ENCODE measurements around the gene CFHR3. TPM values are rescaled to one million over a fixed set of nuclear protein-coding genes. Genes with fewer than 3 reads are reported as not detected.
"Not testable (repeated sequence)": the region's sequence is repeated elsewhere in the genome, so short reads cannot be mapped to it uniquely, and the experiment has no call there.

Gene CFHR3
- total and polyA plus RNA-seq, 9 of the 15 experiments (the other 6 are each of a cell fraction or from before 2014, with no cell fraction given), result 0.14 to 0.47 (median 0.24) TPM

GRCh38 chr1:196827860-196828259, 53.2 kb downstream of the CFHR3 start:
- in situ Hi-C loops (cut with MboI); H3K4me2 ChIP-seq (ENCODE audit: insufficient read depth, low read length); H3K9ac ChIP-seq (ENCODE audit: insufficient read depth in 1 of 2, low read depth in 2 of 2, low read length in 2 of 2); H3K27me3 ChIP-seq (ENCODE audit: control insufficient read depth in 2 of 2, insufficient read depth in 2 of 2, low read length in 2 of 2); BruUV-seq (replicated peaks); H3K4me1 ChIP-seq (replicated peaks in 1 of 2; ENCODE audit: control insufficient read depth in 2 of 2, insufficient read depth in 2 of 2, low read length in 2 of 2); ATAC-seq; H3K79me2 ChIP-seq (ENCODE audit: control insufficient read depth, insufficient read depth, low read length); H3K36me3 ChIP-seq (ENCODE audit: control insufficient read depth, insufficient read depth, low read length); intact Hi-C loops (cut with micrococcal nuclease); POLR2A ChIA-PET; H3K4me3 ChIP-seq; H3K27ac ChIP-seq (ENCODE audit: extremely low read depth, low read depth, low read length); H3K9me3 ChIP-seq (replicated peaks; ENCODE audit: control insufficient read depth, insufficient read depth, low read depth, low read length); H3K9me1 ChIP-seq (ENCODE audit: control insufficient read depth, insufficient read depth, low read length); H2AFZ ChIP-seq (ENCODE audit: low read depth, low read length); H4K20me1 ChIP-seq (replicated peaks; ENCODE audit: control insufficient read depth, insufficient read depth, low read length); CTCF ChIA-PET (ENCODE audit: low intra/inter-chr PET ratio); FAIRE-seq: not testable (repeated sequence)
- no CpG with 5 or more reads among the region's 4 CpGs for WGBS (ENCODE audit: insufficient coverage, low coverage, missing lambda C conversion rate)
- peak in 1 of 4 experiments; percentile 3 for DNase-seq (ENCODE audit: extremely low read depth in 1 of 4, low spot score in 3 of 4)

Other genes starting within 250 kb of the CFHR3 start
- 0.49 and 0.59 TPM in 2 replicates for gene KCNT2, start 166.4 kb upstream of the CFHR3 start, total RNA-seq (2014; rRNA removed)
- gene KCNT2, start 166.4 kb upstream of the CFHR3 start, total RNA-seq (2014; rRNA removed; fragmentation: Illumina TruSeq; extraction: Trizol), result 0.35 and 0.73 TPM in 2 replicates
- gene KCNT2, start 166.4 kb upstream of the CFHR3 start, total RNA-seq (2015; rRNA removed; fragmentation: Illumina TruSeq; extraction: Trizol), result 0.26 and 0.58 TPM in 2 replicates
- 0.33 and 0.49 TPM in 2 replicates for gene KCNT2, start 166.4 kb upstream of the CFHR3 start, total RNA-seq (2021)
- 0.18 and 0.42 TPM in 2 replicates for gene KCNT2, start 166.4 kb upstream of the CFHR3 start, polyA plus RNA-seq (2011; rRNA removed)
- gene KCNT2, start 166.4 kb upstream of the CFHR3 start, polyA plus RNA-seq (2014; fragmentation: Illumina TruSeq; extraction: Trizol), result 0.19 and 0.24 TPM in 2 replicates
- under 1 TPM; 0.13 to 0.28 TPM for gene KCNT2, start 166.4 kb upstream of the CFHR3 start, polyA plus RNA-seq (2014; fragmentation: Nextera tagmentation; extraction: Ambion mirVana)
- gene KCNT2, start 166.4 kb upstream of the CFHR3 start, polyA plus RNA-seq (2014; rRNA removed), result 0.16 and 0.19 TPM in 2 replicates
- gene CFH, start 122.8 kb upstream of the CFHR3 start, total RNA-seq (2014; rRNA removed), result 31.6 and 31.8 TPM in 2 replicates
- gene CFH, start 122.8 kb upstream of the CFHR3 start, total RNA-seq (2014; rRNA removed; fragmentation: Illumina TruSeq; extraction: Trizol), result 69.0 and 72.2 TPM in 2 replicates
- gene CFH, start 122.8 kb upstream of the CFHR3 start, total RNA-seq (2015; rRNA removed; fragmentation: Illumina TruSeq; extraction: Trizol), result 88.6 and 96.1 TPM in 2 replicates
- 40.8 and 46.6 TPM in 2 replicates for gene CFH, start 122.8 kb upstream of the CFHR3 start, total RNA-seq (2021)
- gene CFH, start 122.8 kb upstream of the CFHR3 start, polyA plus RNA-seq (2011; rRNA removed), result 106 and 107 TPM in 2 replicates
- gene CFH, start 122.8 kb upstream of the CFHR3 start, polyA plus RNA-seq (2014; fragmentation: Illumina TruSeq; extraction: Trizol), result 41.6 and 48.3 TPM in 2 replicates
- 10 to 100 TPM; 45.6 to 58.8 TPM for gene CFH, start 122.8 kb upstream of the CFHR3 start, polyA plus RNA-seq (2014; fragmentation: Nextera tagmentation; extraction: Ambion mirVana)
- gene CFH, start 122.8 kb upstream of the CFHR3 start, polyA plus RNA-seq (2014; rRNA removed), result 47.0 and 50.7 TPM in 2 replicates
- gene CFHR1, start 44.9 kb downstream of the CFHR3 start, total RNA-seq (2014; rRNA removed), result not detected in 2 replicates
- gene CFHR1, start 44.9 kb downstream of the CFHR3 start, total RNA-seq (2014; rRNA removed; fragmentation: Illumina TruSeq; extraction: Trizol), result 0.16 TPM in 1 of 2 replicates, not detected in the other
- not detected in 2 replicates for gene CFHR1, start 44.9 kb downstream of the CFHR3 start, total RNA-seq (2015; rRNA removed; fragmentation: Illumina TruSeq; extraction: Trizol)
- gene CFHR1, start 44.9 kb downstream of the CFHR3 start, total RNA-seq (2021), result 0.18 TPM in 1 of 2 replicates, not detected in the other
- gene CFHR1, start 44.9 kb downstream of the CFHR3 start, polyA plus RNA-seq (2011; rRNA removed), result 0.05 TPM in 1 of 2 replicates, not detected in the other
- gene CFHR1, start 44.9 kb downstream of the CFHR3 start, polyA plus RNA-seq (2014; fragmentation: Illumina TruSeq; extraction: Trizol), result not detected in 2 replicates
- under 1 TPM; 0.17 to 0.29 TPM for gene CFHR1, start 44.9 kb downstream of the CFHR3 start, polyA plus RNA-seq (2014; fragmentation: Nextera tagmentation; extraction: Ambion mirVana)
- gene CFHR1, start 44.9 kb downstream of the CFHR3 start, polyA plus RNA-seq (2014; rRNA removed), result not detected in 2 replicates
- gene CFHR4, start 113.2 kb downstream of the CFHR3 start, total RNA-seq (2014; rRNA removed), result not detected in 2 replicates
- gene CFHR4, start 113.2 kb downstream of the CFHR3 start, total RNA-seq (2014; rRNA removed; fragmentation: Illumina TruSeq; extraction: Trizol), result not detected in 2 replicates
- gene CFHR4, start 113.2 kb downstream of the CFHR3 start, total RNA-seq (2015; rRNA removed; fragmentation: Illumina TruSeq; extraction: Trizol), result not detected in 2 replicates
- not detected in 2 replicates for gene CFHR4, start 113.2 kb downstream of the CFHR3 start, total RNA-seq (2021)
- gene CFHR4, start 113.2 kb downstream of the CFHR3 start, polyA plus RNA-seq (2011; rRNA removed), result not detected in 2 replicates
- not detected in 2 replicates for gene CFHR4, start 113.2 kb downstream of the CFHR3 start, polyA plus RNA-seq (2014; fragmentation: Illumina TruSeq; extraction: Trizol)
- under 1 TPM; 0.04 to 0.13 TPM for gene CFHR4, start 113.2 kb downstream of the CFHR3 start, polyA plus RNA-seq (2014; fragmentation: Nextera tagmentation; extraction: Ambion mirVana)
- not detected in 2 replicates for gene CFHR4, start 113.2 kb downstream of the CFHR3 start, polyA plus RNA-seq (2014; rRNA removed)
- gene CFHR2, start 168.9 kb downstream of the CFHR3 start, total RNA-seq (2014; rRNA removed), result not detected in 2 replicates
- gene CFHR2, start 168.9 kb downstream of the CFHR3 start, total RNA-seq (2014; rRNA removed; fragmentation: Illumina TruSeq; extraction: Trizol), result not detected in 2 replicates
- gene CFHR2, start 168.9 kb downstream of the CFHR3 start, total RNA-seq (2015; rRNA removed; fragmentation: Illumina TruSeq; extraction: Trizol), result not detected in 2 replicates
- not detected in 2 replicates for gene CFHR2, start 168.9 kb downstream of the CFHR3 start, total RNA-seq (2021)
- gene CFHR2, start 168.9 kb downstream of the CFHR3 start, polyA plus RNA-seq (2011; rRNA removed), result not detected in 2 replicates
- gene CFHR2, start 168.9 kb downstream of the CFHR3 start, polyA plus RNA-seq (2014; fragmentation: Illumina TruSeq; extraction: Trizol), result not detected in 2 replicates
- not detected for gene CFHR2, start 168.9 kb downstream of the CFHR3 start, polyA plus RNA-seq (2014; fragmentation: Nextera tagmentation; extraction: Ambion mirVana)
- gene CFHR2, start 168.9 kb downstream of the CFHR3 start, polyA plus RNA-seq (2014; rRNA removed), result not detected in 2 replicates
- gene CFHR5, start 202.7 kb downstream of the CFHR3 start, total RNA-seq (2014; rRNA removed), result not detected in 2 replicates
- gene CFHR5, start 202.7 kb downstream of the CFHR3 start, total RNA-seq (2014; rRNA removed; fragmentation: Illumina TruSeq; extraction: Trizol), result not detected in 2 replicates
- not detected in 2 replicates for gene CFHR5, start 202.7 kb downstream of the CFHR3 start, total RNA-seq (2015; rRNA removed; fragmentation: Illumina TruSeq; extraction: Trizol)
- gene CFHR5, start 202.7 kb downstream of the CFHR3 start, total RNA-seq (2021), result not detected in 2 replicates
- not detected in 2 replicates for gene CFHR5, start 202.7 kb downstream of the CFHR3 start, polyA plus RNA-seq (2011; rRNA removed)
- gene CFHR5, start 202.7 kb downstream of the CFHR3 start, polyA plus RNA-seq (2014; fragmentation: Illumina TruSeq; extraction: Trizol), result not detected in 2 replicates
- not detected for gene CFHR5, start 202.7 kb downstream of the CFHR3 start, polyA plus RNA-seq (2014; fragmentation: Nextera tagmentation; extraction: Ambion mirVana)
- gene CFHR5, start 202.7 kb downstream of the CFHR3 start, polyA plus RNA-seq (2014; rRNA removed), result not detected in 2 replicates

All from K562 (cell line).